Left lung (tissue), 10 donors: ENCODE results near the gene TANGO6. TPM values are rescaled to one million over a fixed set of nuclear protein-coding genes. Genes with fewer than 3 reads are reported as not detected.

ENCODE experiments used
- ATAC-seq: fragments of 200-7000 bp; cut with Tn5 transposase; one replicate; pipeline ENCODE4 v1.9.1; 2020; ENCODE audit warnings: moderate library complexity
- DNase-seq, 4 donors: peaks; one replicate each; pipeline ENCODE4 v3.0.0-alpha.2; 2013 to 2020
- H3K27ac ChIP-seq, 2 donors: fragments of 200-600 bp; sonication (generic) in 1 of 2; one replicate each; pipeline versions ENCODE4 v1.5.0 to v1.8.0; 2020 to 2021
- H3K27me3 ChIP-seq, 2 donors: fragments of 200-600 bp; sonication (generic) in 1 of 2; one replicate each; pipeline versions ENCODE4 v1.5.0 to v1.8.0; 2020 to 2021
- H3K36me3 ChIP-seq, 2 donors: fragments of 200-600 bp; sonication (generic) in 1 of 2; one replicate each; pipeline versions ENCODE4 v1.5.0 to v1.8.0; 2020 to 2021
- H3K4me1 ChIP-seq, 2 donors: fragments of 200-600 bp; one replicate each; pipeline ENCODE4 v1.8.0; 2021
- H3K4me3 ChIP-seq, 2 donors: fragments of 200-600 bp; sonication (generic) in 1 of 2; one replicate each; pipeline versions ENCODE4 v1.5.0 to v1.8.0; 2020 to 2021; ENCODE audit warnings: mild to moderate bottlenecking in 1 of 2
- H3K9me3 ChIP-seq, 2 donors: fragments of 200-600 bp; sonication (generic) in 1 of 2; one replicate each; pipeline versions ENCODE4 v1.5.0 to v1.8.0; 2020 to 2021
- CTCF ChIP-seq, 2 donors: fragments of 200-600 bp; sonication (generic) in 1 of 2; IDR thresholded peaks; one replicate each; pipeline versions ENCODE4 v1.5.0 to v1.8.0; 2021; ENCODE audit warnings: antibody characterized with exemption in 2 of 2
- intact Hi-C, 2 donors: fragments of 100-400 bp; cut with DNase I; formaldehyde crosslinking; loops; one replicate each; pipeline versions ENCODE4 v1.11.2 to v1.14.2; 2022
- polyA plus RNA-seq, 6 donors: library from polyadenylated mRNA; unstranded; fragments of 120-200 nt; gene quantifications; one replicate each; pipeline ENCODE4 v1.2.1, GENCODE V29; 2013; ENCODE audit not compliant: insufficient read length in 6 of 6
- total RNA-seq, 2 donors: library from RNA; stranded (reverse); fragmentation: NEBNext Ultra II Directional; extraction: Animal tissue kit (Norgen Biotek cat#: 25700); gene quantifications; one replicate each; pipeline ENCODE4 v1.2.1, GENCODE V29; 2021
- donor health status: DM: no; HTN: yes; CAD: no.
- donor health status: DM: no; HTN: no; CAD: no.

The TANGO6 gene
- total and polyA plus RNA-seq, 8 donors, result 6.3 to 24.1 (median 7.9) TPM

GRCh38 chr16:68993456-68993855 is 150.1 kb downstream of the TANGO6 start:
- ATAC-seq, result no peak
- DNase-seq, result no peak
- H3K27me3 ChIP-seq, result no peaks in the 10 kb centered on the region
- no peaks in the 10 kb centered on the region for H3K36me3 ChIP-seq
- intact Hi-C loops, result no loop called here
- H3K27ac ChIP-seq, result peak overlapping the region; percentile 26 to 70
- peaks cover 0 to 4% of the 10 kb centered on the region in 2 donors for H3K4me1 ChIP-seq
- TF ChIP-seq CTCF (IDR thresholded peaks at IDR 0.05), result no peak
- no peak overlapping the region for H3K4me3 ChIP-seq
- H3K9me3 ChIP-seq, result no peaks in the 10 kb centered on the region

GRCh38 chr16:68993885-68994284 is 150.6 kb downstream of the TANGO6 start:
- H3K4me3 ChIP-seq, result no peak overlapping the region
- TF ChIP-seq CTCF (IDR thresholded peaks at IDR 0.05), result no peak
- intact Hi-C loops, result no loop called here
- H3K27me3 ChIP-seq, result no peaks in the 10 kb centered on the region
- H3K27ac ChIP-seq, result peak overlapping the region; percentile 26 to 70
- ATAC-seq (peak; percentile 92), DNase-seq (peak in 1 of 4 donors; percentile 16)
- no peaks in the 10 kb centered on the region for H3K9me3 ChIP-seq
- H3K4me1 ChIP-seq, result peaks cover 0 to 4% of the 10 kb centered on the region in 2 donors
- no peaks in the 10 kb centered on the region for H3K36me3 ChIP-seq

GRCh38 chr16:68994324-68994723 is 151.0 kb downstream of the TANGO6 start:
- no peaks in the 10 kb centered on the region for H3K27me3 ChIP-seq
- intact Hi-C loops, result no loop called here
- H3K9me3 ChIP-seq, result no peaks in the 10 kb centered on the region
- TF ChIP-seq CTCF (IDR thresholded peaks at IDR 0.05), result no peak
- no peak for DNase-seq
- H3K4me3 ChIP-seq, result no peak overlapping the region
- H3K4me1 ChIP-seq, result peaks cover 0 to 4% of the 10 kb centered on the region in 2 donors
- H3K27ac ChIP-seq, result peak overlapping the region; percentile 24 to 26
- no peaks in the 10 kb centered on the region for H3K36me3 ChIP-seq
- ATAC-seq, result peak; percentile 41

- Histone ChIP-seq H3K4me3 (no peak overlapping the region), H3K27me3 (no peaks in the 10 kb centered on the region), H3K36me3 (no peaks in the 10 kb centered on the region), H3K9me3 (no peaks in the 10 kb centered on the region), H3K4me1 (peaks cover 0 to 4% of the 10 kb centered on the region in 2 donors), H3K27ac (peak overlapping the region; percentile 24 to 26)
- no peak for TF ChIP-seq CTCF (IDR thresholded peaks at IDR 0.05)
- DNase-seq (no peak), ATAC-seq (peak; percentile 72)
- intact Hi-C loops, result no loop called here
Measured at GRCh38 chr16:68995011-68995504, 151.7 kb downstream of the TANGO6 start.

- ATAC-seq (no peak), DNase-seq (no peak)
- no peak for TF ChIP-seq CTCF (IDR thresholded peaks at IDR 0.05)
- no peaks in the 10 kb centered on the region for H3K27me3 ChIP-seq
- H3K4me1 ChIP-seq, result peaks cover 0 to 4% of the 10 kb centered on the region in 2 donors
- intact Hi-C loops, result no loop called here
- H3K9me3 ChIP-seq, result peaks cover 0 to 2% of the 10 kb centered on the region in 2 donors
- H3K27ac ChIP-seq, result no peak overlapping the region
- no peak overlapping the region for H3K4me3 ChIP-seq
- H3K36me3 ChIP-seq, result no peaks in the 10 kb centered on the region
Measured at GRCh38 chr16:68997564-68997963, 154.2 kb downstream of the TANGO6 start.
